Measurements from ENCODE around the gene RNLS. TPM values are rescaled to one million over a fixed set of nuclear protein-coding genes. Genes with fewer than 3 reads are reported as not detected.

The RNLS gene
- polyA plus RNA-seq, 12 donors: 2.1 to 10.7 (median 2.5) TPM; not detected in 1

DNA sequence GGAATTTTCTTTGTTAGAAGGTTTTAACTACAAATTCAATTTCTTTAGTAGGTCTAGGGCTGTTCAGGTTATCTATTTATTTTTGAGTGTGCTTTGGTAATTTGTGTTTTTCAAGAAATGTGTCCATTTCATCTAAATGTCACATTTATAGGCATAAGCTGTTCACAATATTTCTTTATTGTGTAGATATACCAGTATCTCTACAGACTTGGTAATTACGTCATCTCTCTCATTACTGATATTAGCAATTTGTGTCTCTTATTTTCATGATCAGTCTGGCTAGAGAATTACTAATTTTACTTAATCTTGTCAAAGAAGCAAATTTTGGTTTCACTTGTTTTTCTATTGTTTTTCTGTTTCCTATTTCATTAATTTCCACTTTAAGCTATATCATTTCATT, 152.0 kb downstream of the RNLS start:
- no peak for DNase-seq

DNA sequence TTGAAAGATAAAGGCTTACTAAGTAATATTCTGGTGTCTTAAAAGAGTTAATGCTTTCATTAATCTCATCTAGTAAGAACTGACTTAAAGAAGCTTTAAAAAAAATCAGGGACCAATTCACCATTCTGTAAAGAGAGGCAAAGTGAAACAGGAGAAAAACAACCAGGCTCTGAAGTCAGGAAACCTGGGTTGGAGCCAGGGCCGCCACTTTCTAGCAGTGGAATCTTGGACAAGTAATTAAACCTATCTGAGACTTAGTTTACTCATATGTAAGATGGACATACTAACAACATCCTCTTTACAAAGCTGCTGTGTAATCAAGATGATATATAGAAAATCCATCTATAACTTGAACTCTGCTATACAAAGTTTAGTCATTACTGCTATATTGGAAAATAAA, 154.1 kb downstream of the RNLS start:
- DNase-seq: no peak

DNA sequence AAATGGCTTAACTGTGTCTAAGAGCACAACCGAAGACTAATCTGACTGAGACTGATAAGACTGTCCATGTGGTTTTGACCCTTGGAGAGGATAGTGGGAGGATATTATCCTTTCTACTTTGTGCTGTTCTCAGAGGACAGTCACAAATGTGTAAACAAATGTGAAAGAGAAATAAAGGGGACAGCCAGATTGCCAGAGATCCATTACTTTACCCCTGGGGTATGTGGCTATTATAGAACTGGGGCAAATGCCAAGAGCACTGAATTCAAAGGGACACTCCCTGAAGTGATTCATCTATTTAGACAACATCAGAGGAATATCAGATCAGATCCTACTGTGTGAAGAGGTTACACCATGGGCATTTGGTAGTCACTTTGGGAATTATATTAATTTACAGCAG, 154.7 kb downstream of the RNLS start:
- DNase-seq: no peak

DNA sequence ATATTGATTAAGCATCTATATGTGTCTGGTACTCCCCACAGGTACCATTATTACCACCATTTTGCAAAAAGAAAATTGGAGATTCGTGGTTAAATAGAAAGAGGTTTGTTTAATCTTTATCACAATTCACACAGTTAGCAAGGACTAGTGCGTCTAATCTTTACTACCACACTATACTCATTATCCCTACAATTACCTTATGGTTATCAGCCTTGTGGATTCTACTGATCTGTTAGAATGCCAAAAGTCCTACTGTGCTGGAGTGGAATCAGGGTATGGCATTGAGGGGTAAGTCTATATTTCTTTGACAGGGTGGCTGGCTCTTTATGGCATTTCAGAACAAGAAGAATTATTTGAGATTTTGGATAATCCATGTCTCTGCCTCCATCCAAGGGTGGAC, 156.1 kb downstream of the RNLS start:
- no peak for DNase-seq

DNA sequence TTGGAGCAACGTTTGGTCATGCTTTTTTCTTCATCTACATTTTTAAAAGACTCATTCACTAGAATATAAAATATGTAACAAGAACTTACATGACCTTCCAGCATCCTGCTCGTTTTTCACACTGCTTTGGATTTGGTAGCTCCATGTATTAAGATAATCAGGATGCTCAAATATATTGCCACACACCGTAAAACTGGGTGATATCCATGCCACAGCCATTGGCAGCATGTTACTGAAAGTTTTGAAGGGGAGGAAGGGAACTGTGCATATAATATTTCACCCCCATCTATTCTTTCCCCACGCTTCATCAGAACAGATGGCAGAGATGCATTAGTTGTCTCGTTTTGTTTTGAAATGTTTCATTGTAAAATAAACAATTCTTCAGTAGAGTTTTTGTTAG, 158.2 kb downstream of the RNLS start:
- no peak for DNase-seq

DNA sequence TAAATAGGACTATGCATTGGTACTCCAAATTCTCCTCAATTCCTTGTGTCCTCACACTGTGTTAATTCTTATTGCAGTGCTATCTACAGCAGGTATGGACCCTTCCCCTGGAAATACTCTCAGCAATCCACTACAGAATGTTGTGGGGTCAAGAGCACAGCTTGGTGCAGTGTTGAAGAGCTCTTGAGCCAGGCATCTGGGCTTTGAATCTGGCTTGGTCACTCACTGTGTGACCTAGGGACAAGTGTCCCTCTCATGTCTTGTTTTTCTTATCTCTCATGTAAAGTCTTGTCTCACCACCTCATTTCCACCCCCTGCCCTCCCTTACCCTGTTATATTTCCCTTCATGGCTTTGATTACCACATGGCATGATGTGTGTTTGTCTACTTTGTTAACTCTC, 159.4 kb downstream of the RNLS start:
- no peak for DNase-seq

DNA sequence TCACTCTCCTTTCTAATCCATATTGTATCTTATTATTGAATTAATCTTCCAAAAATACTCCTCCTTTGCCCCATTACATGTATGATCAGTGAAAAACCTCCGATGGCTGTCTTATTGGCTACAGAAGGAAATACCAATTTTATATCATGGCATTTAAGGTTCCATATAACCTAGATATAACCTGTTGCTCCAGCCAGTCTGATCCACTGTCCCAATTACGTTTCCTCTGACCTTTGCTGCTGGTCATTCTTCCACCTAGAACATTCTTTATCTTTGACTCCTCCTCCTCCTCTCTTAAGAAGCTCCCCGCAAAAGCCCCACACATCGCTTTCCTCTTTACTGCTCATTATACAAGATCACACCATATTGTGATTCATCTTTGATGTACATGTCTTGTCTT, 161.5 kb downstream of the RNLS start:
- no peak for DNase-seq

DNA sequence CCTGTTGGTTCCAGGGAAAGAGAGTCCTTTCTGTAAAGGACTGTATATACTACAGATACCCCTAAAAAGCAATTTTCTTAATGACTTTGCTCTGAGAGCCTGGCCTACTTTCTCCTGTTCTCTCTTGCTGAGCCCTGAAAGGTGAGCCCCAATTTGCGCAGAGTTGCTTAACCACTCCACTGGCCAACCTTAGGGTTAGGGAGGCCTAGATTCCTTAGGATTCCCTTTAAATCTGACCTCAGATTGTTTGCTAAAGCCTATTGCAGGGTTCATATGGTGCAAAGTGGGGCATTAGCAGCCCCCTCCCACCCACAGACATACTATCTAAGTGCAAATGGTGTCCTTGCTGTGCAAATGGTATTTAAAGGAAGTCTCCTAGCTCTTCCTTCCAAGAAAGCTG, 164.2 kb downstream of the RNLS start:
- no peak for DNase-seq

DNA sequence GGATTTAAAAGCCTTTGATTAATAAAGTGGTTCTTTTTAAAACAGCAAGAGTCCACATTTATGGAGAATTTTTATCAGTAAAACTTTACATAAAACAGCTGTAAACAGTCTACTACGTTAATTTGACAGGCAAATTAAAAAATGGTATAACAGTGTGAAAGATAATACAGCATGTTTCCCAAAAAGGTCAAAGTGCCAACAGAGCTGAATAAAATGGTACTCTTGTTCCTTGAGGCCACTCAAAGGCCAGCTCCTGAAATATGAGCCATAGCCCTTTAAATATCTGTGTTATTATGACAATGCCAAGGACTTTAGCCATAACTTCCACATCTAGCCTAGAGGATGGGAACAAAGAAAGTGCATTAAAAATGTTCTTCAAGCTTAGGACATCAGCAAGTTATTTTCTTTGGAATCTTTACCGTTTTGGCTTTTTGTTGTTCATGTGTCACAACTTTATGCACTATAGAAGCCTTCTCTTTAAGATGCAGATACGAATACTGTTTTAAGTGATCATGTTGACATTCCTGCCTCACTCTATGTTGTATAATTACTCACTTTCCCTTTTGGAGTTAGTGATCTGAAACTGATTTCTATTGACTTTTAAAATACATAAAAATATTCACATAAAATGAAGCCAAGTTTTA, 165.6 kb downstream of the RNLS start:
- peak; percentile 16 for DNase-seq

DNA sequence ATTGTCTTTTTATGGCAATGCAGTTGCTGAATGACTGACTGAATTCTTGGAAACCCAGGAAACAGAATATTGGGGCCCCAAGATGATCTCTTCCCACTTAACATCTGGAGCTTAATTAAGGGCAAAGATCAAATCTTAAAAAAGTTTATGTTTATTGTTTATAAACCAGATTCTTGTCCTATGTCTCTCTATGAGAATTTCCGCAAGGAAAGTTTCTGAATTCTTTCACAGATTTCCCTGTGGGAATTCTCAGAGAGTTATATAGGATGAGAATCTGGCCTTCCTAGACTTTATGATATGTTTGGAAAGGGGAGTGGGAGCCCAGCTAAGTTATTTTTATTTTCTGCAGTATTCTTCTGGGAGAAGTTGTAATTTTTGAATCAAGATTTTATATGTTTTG, 166.3 kb downstream of the RNLS start:
- DNase-seq: peak; percentile 19

DNA sequence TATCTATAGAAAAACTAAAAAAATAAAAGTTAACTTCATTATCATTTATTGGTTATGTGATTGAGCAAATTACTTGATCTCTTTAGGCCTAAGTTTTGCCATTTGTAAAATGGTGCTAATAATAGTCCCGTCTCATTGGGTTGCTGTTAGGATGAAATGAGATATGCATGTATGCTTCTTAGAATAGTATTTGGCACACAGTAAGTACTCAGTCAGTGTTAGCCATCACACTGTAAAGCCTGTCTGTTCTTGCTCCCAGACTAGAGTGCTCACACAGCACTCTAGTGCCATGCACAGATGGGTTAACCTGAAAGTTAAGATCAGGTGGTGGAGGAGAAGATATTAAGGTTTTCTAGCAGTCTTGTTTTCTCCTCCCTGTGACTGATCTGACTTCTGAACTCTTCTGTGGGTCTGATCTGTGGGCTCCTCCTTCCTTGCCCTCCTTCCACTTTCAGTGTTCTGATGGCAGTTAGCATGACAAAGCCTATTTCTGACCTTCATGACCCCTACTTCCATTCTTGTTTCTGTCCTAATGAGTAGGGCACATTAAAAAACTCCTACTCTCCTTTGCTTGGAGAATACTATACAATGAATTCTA, 167.5 kb downstream of the RNLS start:
- no peak for DNase-seq

DNA sequence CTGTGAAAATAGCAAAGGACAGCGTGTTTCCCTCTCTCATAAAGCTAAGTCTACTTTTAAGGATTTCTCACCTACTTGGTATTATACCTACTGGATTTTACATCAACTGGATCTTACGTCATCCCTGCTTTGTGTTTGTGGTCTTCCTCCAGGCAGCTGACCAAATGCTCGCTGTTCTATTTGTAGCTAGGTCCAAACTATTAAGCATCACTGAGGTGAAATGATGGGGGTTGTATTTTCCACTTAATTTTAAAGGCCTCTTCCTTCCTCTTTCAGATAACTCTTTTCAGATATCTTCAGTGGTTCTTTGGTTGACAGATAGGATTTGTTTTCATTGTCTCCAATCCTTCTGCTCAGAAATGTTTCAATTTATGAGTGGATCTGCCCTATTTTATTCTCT, 169.7 kb downstream of the RNLS start:
- DNase-seq: no peak

DNA sequence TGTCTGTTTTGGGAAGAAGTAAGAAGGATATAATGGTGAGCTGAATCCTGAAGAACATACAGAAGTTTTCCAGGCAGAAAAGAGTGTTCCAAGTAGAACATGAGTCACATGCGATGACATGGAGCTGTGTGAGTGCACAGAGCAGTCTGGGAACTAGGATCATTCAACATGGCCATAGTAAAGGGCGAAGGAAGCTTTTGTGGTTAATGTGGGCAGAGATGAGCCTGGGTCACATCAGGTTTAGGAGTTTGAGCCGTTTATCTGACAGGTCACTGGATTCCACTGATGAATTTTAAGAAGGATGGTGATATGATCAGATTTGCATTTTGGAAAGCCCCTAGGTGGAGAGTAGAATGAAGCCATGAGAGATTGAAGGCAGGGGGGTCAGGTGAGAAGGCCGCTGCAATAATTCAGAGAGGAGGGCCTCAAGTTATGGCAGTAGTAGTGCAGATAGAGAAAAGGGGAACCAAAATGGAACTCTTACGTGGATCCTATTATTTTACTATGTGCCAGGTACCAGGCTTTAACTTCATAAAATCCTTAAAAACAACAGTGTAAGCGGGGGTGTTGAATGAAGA, 171.3 kb downstream of the RNLS start:
- no peak for DNase-seq

DNA sequence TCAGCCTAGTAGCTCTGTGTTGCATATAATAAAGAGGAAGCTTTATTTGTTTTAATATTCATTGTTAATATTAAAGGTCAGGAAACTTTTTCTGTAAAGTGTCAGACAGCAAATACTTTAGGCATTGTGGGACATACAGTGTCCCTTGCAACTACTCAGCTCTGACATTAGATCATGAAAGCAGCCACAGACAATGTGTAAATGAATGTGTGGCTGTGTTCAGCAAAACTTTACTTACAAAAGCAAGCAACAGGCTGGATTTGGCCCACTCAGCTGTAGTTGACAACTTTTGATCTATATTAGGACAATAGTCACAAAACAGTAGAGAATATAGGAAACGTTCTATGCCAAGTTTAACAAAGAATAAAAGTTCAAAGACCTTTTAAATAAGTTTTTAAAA, 173.3 kb downstream of the RNLS start:
- no peak for DNase-seq

DNA sequence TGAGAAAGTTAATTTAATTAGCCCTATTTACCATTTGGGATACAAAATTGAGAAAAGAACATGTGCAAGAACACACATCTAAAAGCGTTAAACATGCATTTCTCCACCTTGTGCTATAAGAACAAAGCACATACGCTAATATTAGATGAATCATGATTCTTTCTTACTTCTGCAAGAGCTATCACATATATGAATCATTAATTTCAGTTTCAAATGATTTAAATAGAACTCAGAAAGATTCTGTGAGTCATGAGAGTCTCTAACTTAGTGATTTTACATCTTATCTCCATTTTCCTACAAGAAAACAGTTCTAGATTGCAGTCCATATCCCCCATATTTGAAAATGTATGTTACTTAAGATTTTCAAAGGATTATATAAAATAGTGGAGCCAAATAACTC, 173.9 kb downstream of the RNLS start:
- no peak for DNase-seq

DNA sequence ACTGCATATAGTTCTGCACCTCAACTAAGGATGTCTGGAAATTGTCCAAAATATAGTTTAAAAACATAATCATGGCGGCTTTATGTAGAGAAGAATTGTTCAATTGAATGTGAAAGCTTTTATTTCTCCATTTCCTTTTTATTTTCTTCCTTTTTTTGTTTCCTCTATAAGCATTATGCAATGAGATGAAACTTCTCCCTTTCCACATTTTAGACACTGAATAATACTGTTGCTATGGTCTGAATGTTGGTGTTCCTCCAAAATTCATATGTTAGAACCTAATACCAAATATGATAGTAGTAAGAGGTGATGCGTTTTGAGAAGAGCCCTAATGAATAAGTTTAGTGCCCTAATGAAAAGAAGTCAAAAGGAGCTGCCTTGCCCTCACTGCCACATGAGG, 175.0 kb downstream of the RNLS start:
- DNase-seq: no peak

DNA sequence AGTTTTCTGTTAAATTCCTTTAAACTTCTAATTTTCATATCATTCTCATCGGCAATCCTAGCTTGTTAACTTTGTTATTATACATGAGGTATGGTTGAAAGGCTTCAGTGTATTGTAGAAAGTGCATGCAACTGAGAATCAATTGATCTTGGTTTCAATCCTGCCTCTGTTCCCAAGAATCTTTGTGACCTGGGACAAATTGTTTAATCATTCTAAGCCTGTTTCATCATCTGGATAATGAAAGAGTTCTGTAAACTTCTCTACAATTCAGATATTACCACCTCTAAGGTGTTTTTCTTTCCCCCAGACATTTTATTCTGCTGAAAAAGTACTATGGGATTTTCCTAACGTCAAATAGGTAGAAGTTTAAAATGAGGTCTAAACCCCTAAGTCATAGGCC, 179.0 kb downstream of the RNLS start:
- no peak for DNase-seq

DNA sequence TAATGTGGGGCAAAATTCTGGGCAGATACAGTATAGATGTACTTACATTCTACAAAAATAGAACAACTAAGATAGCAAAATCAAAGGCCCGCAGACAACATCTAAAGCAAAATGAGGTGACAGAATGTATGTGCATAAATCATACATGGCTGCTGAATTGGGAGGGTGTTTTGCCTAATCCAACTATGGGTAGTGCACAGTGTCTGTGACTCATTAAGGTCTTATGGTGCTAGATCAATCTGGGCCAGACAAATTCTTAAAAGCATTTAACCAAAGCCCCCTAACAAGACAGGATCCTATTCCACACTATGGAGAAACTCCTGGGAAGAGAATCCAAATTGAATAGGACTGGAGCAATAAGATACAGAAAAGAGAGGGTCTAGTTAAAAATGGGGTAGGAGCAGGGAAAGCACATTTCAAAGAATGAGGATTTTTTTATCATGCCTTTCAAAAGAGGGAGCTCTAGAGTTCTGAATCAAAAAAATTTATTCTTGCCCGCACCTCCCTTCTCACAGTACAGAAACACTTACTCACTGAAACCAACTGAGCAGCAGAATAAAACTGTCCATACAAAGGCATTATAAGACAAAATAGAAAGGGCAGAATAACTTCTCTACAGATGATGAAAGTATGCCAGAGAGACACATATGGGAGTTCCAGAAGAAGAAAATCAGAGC, 181.3 kb downstream of the RNLS start:
- DNase-seq: no peak

DNA sequence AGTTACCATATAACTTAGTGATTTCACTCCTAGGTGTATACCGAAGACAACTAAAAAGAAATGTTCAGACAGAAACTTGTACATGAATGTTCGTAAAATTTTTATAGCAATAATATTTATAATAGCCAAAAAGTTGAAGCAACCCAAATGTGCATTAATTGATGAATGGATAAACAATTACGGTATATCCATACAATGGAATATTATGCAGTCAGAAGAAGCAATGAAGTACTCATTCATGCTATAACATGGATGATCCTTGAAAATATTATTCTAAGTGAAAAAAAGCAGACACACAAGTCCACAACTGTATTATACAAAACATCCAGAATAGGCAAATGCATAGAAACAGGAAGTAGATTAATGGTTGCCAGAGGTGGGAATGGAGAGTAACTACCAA, 183.9 kb downstream of the RNLS start:
- DNase-seq: no peak

DNA sequence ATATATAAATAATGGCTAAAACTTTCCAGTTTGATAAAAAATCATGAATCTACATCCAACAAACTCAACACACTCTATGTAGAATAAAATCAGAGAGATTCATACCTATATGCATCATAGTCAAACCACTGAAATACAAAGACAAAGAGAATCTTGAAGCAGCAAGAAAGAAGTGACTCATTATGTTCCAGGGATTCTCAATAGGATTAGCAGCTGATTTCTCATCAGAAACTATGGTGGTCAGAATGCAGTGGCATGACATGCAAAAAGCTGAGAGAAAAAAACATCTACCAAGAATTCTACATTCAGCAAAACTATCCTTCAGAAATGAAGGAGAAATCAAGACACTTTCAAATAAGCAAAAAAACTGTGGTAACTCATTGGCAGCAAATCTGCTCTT, 187.4 kb downstream of the RNLS start:
- no peak for DNase-seq

DNA sequence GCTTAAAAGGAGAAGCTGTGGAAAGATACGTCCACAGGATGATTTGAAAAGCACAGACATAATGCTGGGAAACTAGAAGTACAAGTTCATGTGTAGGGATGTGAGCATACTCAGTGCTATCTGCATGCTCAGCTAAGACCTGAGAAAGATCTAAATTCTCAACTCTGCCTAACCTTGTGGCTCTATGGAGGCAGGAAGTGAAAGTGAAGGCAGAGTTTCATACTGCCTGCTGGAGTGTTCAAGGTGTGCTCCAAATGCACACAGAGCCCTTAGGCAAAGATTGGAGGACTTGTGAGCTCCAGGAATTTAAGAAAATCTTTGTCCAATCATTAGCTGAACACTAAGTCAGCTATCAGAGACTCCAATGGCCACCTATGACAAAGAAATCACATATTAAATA, 190.9 kb downstream of the RNLS start:
- no peak for DNase-seq

DNA sequence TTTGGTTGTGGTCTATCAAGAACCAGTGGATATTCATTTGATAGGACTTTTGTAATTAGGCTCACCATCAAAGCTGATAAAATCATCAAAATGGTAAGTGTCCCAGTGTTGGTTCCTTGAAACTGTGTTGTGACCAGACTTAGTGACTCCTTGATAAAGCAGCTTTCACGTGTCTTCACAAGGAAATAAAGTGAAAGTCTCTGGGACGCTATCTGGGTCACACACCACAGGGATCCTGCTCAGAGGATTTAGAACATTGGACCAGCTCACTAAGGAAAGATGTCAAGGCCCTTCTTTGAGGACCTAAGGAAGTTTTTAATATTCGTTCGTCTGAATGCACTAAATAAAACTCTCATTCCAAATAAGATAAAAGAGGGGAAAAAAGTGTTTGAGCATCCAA, 193.1 kb downstream of the RNLS start:
- DNase-seq: no peak

DNA sequence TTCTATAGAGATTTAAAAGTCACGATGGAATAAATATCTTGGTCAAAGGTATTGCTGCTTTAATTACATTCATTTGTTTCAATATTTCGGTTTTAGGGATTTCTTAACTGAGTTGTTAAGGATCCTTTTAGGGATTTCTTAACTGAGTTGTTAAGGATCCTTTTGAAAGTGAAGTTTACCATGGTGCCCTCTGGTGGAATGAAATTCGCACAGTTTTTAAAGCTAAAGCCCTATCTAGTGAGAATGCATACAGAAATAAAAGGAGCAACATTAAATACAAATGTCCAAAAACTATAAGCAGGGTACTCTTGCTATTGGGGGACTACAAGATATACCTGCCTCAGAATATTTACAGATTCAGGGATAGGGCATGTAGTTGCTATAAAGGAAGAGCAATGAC, 193.7 kb downstream of the RNLS start:
- DNase-seq: peak; percentile 66

Measured in muscle of arm (tissue), 12 donors.